Stimulated activated naive CD4-positive, alpha-beta T cell (primary cell): ENCODE measurements around the gene UNC5A.

Experiments used
- DNase-seq, 6 experiments: peaks; one replicate each; lab custom pipeline; 2025; lab: John Stamatoyannopoulos, UW

The UNC5A gene

DNA sequence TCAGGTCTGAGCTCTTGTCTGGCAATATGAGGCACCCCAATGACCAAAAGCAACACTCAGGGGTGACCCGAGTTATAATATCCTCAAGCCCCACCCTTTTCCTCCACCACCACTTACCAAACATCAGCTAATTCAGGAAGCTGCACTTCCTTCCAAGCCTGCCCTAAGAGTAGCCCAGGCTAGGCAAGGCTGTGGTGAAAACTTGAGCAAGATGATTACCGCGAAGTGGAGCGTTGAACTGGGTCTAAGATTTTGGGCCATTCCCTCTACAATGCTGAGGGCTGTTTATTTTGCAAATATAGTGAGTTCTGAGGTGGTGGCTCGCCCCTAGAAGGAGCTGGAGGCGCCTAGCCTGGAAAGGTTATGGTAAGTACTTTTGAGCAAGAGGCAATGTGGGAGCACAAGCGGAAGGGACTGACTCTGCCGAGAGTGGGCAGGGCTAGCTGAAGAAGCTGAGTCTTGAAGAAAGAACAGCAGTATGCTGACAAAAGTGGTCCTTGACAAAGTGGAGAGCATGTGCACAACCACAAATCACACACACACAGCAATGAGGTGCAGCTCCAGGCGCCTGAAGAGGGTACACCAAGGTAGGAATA, 89.0 kb downstream of the UNC5A start, which contains the start of gene HK3:
HK3 (minus strand) TSS at position 51 of the 596 bp plus-strand sequence. CDS start 3,187 bp downstream, outside the sequence.
- DNase-seq, result no peak

DNA sequence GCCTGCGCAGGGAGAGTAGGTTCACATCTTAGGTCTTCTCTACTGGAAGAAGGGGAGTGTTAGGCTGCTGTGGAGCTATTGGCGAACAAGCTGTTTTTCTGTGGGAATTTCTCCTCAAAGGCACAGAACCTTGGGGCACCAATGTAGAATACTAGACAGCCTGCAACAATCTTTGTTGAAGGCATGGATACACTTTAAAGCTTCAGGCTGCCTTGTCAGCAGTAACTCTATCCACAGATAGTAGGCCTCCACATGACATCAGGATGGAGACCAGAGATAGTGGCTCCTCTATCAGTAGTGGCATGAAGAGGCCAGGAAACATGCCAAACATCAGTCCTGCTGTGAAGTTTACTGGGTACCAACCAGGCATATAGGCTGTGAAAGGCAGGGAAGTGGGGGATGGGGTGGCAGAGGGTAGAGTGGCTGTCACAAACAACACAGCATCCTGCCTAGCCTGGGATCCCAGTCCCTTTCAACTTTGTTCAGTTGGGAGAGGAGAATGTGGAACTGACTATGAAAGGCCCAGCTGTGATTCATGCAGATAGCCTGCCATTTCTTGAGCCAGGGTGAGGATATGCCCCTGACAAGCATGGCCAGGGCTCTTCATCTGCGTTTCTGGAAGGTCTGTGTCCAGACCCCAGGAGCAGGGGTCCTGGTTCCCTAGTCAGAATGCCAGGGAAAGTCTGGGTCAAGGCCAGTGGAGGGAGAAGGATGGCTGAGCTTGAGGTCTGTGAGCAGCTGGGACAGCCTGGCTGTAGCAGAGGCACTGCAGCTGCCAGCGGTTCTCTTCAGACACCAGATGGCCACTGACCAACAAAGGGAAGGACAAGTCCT, 89.8 kb downstream of the UNC5A start:
- DNase-seq, result no peak

- no peak for DNase-seq
These were observed 90.4 kb downstream of the UNC5A start for GRCh38 chr5:176900780-176901204.

DNA sequence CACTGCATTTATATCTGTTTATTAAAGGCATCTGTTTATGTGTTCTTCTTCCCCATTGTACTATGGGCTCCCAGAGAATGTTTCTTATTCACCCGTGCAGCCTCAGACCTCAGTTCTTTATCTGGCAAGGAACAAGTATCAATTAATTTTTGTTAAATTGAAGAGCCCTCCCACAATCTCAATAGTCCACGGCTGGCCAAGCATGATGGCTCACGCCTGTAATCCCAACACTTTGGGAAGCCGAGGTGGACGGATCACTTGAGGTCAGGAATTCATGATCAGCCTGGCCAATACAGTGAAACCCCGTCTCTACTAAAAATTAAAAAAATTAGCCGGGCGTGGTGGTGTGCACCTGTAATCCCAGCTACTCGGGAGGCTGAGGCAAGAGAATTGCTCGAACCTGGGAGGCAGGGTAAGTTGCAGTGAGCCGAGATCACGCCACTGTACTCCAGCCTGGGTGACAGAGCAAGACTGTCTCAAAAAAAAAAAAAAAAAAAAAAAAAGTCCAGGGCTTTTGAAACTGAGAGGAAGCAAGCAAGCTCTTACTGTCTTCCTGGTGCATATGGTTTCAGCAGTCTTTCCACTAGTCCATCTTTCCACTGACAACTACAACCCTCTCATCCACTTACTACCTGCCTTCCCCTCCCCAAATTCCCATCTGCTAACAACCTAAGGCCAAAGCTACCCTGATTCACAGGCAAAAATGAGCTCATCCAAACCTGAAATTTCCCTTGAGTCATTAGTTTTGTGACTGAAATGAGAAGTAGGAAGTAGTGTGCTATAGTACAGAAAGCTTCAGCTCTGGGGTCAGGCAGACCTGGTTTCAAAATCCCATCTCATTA, 91.1 kb downstream of the UNC5A start:
- DNase-seq, result no peak

- DNase-seq, result no peak
These were observed 91.9 kb downstream of the UNC5A start for GRCh38 chr5:176902102-176902814.

GRCh38 chr5:176902911-176903664, 92.7 kb downstream of the UNC5A start:
- no peak for DNase-seq

DNA sequence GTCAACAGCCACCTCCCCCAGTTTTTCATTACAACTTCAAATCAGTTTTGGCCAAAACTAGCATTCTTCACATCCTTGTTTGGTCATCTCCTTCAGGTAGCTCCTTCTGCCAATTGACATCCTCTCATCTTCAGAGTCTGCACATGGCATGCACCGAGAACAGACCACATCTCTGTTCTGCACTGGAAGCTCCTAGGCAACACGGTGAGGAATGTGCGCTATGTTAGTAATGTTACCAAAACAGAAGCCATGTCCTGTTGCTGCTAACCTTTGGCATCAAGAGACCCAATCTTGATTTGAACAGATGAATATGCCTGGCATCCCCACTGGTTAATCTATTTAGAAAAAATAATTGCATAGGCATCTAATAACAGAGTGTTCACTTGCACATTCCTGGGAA, 93.9 kb downstream of the UNC5A start:
- no peak for DNase-seq

GRCh38 chr5:176906126-176906525, 95.8 kb downstream of the UNC5A start:
- DNase-seq, result no peak

- DNase-seq, result no peak
These were observed 96.4 kb downstream of the UNC5A start for GRCh38 chr5:176906796-176907195.

- no peak for DNase-seq
These were observed 98.5 kb downstream of the UNC5A start for GRCh38 chr5:176908675-176909368.

DNA sequence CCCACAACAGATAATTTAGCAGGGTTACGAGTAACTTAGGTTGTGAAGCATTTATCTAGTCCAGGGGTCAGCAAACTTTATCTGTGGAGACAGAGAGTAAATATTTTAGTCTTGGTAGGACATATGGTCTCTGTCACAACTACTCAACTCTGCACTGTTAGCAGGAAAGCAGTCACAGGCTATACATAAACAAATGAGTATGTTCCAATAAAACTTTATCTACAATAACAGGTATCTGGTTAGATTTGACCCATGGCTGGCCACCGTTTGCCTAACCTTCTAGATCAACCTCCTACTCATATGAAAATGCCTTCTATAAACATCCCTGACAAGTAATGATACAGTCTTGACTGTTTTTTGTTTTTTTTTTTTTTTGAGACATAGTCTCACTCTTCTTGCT, 101.8 kb downstream of the UNC5A start:
- no peak for DNase-seq

DNA sequence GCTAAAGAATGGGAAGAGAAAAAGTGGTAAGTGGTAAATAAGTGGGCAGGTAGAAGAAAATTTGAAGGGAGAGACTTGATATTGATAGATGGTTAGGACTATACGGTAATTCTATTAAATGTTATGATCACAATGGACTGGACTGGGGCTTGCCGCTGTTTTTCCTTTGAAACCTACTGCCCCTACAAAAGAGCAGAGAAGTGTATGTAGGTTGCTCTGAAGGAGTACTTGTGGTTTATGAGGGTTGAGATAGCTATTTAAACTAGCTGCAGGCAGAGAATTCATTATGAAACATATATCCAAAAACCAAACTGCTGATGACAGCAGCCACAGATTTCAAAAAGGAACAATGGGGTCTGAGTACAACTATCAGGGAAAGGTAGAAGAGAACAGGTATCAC, 105.5 kb downstream of the UNC5A start:
- no peak for DNase-seq

DNA sequence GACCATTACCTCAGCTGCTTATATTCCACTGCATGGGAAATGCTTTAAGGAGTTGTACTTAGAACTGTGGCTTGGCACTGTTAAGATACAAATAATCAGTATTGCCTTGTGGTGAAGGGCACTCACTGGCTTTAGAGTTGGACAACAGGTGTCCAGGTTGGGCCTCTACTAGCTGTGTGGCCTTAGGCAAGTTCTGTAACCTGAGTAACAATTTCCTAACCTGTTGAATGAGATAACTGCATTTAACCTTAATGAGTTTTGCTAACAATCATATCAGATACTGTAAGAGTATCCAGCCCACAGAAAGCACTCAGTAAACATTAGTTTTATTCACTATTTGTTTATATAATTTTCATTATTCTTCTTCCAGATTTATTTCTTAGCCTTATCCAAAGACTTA, 106.0 kb downstream of the UNC5A start:
- no peak for DNase-seq

- no peak for DNase-seq
These were observed 108.3 kb downstream of the UNC5A start for GRCh38 chr5:176918613-176919012.

- DNase-seq, result no peak
These were observed 111.4 kb downstream of the UNC5A start for GRCh38 chr5:176921714-176922113.

GRCh38 chr5:176922817-176923216, 112.5 kb downstream of the UNC5A start:
- DNase-seq, result no peak

DNA sequence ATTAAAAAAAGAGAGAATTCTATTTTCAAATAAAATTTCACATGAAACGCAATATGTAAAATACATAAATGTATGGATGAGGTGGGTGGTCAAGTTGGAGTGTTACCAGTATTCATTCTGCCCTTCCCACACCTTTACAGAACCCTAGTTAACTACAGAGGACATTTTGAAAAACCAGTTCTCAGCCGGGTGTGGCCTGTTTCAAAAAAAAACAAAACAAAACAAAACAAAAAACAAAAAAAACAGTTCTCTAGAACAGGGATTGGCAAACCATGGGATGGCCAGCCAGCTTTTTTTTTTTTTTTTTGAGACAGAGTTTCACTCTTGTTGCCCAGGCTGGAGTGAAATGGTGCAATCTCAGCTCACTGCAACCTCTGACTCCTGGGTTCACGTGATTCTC, 117.2 kb downstream of the UNC5A start:
- DNase-seq, result no peak

DNA sequence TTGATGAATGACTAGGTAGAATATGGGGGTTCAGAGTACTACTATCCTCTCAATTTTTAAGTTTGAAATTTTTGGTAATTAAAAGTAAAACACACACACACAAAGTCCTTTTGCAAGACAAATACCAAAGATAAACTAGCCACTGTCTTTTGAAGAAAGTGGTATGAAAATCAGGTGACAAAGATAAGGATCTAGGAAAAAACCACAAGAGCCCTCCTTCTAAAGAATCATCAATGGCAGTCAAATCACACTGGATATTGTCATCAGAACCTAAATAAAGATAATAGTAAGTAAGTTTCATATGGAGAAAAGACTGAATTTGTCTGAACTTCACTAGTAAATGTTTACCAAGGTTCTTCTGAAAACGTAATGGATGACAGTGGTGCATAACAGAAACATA, 119.3 kb downstream of the UNC5A start:
- no peak for DNase-seq
